ENCODE results near the gene NLGN1.

DNA sequence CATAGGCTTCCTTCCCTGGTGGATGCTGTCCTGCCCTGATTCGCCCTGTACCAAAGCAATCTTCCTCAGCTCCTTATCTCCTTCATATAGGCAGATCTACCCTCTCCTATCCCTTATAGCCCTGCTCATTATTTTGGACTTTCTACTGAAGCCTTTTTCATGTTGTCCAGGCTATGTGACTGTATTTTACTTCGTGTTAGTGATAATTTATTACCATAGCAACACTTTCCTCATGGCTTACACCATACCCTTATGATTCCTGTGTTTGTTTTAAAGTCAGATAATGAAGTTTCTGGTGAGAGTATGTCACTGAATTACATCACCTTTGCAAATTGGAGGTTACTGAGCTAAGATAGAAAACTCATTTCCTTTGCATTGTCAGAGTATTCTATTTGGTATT, 352.6 kb downstream of the NLGN1 start:
- no peak for TF ChIP-seq RFX5 (IDR thresholded peaks at IDR 0.05; ENCODE audit: borderline replicate concordance, low read depth, low read length)
- TF ChIP-seq EZH2 (IDR thresholded peaks at IDR 0.05; ENCODE audit: low read depth, low read length, severe bottlenecking), result no peak
- TF ChIP-seq POLR2AphosphoS5 (IDR thresholded peaks at IDR 0.05; ENCODE audit: low read depth, low read length), result no peak
- TF ChIP-seq POLR2A (IDR thresholded peaks at IDR 0.05; ENCODE audit: control extremely low read depth in 1 of 2, low read depth in 2 of 2, low read length in 2 of 2), result no peak
- TF ChIP-seq JUND (IDR thresholded peaks at IDR 0.05; ENCODE audit: low read length), result no peak
- no peak for TF ChIP-seq TCF12 (IDR thresholded peaks at IDR 0.05; ENCODE audit: low read depth, low read length)
- TF ChIP-seq EP300 (IDR thresholded peaks at IDR 0.05; ENCODE audit: borderline replicate concordance in 1 of 2, low read depth in 2 of 2, low read length in 2 of 2), result no peak
- no peak for TF ChIP-seq CREB1 (IDR thresholded peaks at IDR 0.05)
- TF ChIP-seq, protein P1, sequence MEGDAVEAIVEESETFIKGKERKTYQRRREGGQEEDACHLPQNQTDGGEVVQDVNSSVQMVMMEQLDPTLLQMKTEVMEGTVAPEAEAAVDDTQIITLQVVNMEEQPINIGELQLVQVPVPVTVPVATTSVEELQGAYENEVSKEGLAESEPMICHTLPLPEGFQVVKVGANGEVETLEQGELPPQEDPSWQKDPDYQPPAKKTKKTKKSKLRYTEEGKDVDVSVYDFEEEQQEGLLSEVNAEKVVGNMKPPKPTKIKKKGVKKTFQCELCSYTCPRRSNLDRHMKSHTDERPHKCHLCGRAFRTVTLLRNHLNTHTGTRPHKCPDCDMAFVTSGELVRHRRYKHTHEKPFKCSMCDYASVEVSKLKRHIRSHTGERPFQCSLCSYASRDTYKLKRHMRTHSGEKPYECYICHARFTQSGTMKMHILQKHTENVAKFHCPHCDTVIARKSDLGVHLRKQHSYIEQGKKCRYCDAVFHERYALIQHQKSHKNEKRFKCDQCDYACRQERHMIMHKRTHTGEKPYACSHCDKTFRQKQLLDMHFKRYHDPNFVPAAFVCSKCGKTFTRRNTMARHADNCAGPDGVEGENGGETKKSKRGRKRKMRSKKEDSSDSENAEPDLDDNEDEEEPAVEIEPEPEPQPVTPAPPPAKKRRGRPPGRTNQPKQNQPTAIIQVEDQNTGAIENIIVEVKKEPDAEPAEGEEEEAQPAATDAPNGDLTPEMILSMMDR (IDR thresholded peaks at IDR 0.05; ENCODE audit: control extremely low read depth in 1 of 3, insufficient read depth in 1 of 3, low read depth in 1 of 3, low read length in 3 of 3), result no peak
